HG03520 (cell line): ENCODE data around the gene KLRB1.
"Not testable (repeated sequence)": the region's sequence is repeated elsewhere in the genome, so short reads cannot be mapped to it uniquely, and the experiment has no call there.

Experiments
- ATAC-seq: cut with Tn5 transposase; IDR thresholded peaks from one replicate; pipeline ENCODE4 v1.9.1; 2021; ENCODE audit warnings: mild to moderate bottlenecking, moderate library complexity; ENCODE audit not compliant: unreplicated experiment

KLRB1 gene

DNA sequence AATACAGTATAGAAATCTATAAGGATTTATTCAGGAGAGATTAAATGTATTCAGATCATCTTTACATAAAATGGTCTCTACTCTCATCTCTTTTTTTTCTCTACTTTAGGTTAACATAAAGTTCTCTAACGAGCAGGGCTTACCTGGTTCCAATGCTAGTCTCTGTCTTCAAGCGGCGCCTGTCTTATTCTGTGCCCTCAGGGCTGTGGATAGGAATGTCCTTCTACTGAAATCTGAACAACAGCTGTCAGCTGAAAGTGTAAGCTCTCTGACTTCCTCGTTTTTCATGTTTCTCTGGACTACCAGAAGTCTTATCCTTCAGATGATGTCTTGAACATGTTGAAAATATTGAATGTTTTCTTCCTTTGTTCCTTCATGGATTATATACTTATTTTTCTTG, 62.2 kb downstream of the KLRB1 start:
- ATAC-seq, result not testable (repeated sequence)
